Measurements from ENCODE around the gene RPS19.

DNA sequence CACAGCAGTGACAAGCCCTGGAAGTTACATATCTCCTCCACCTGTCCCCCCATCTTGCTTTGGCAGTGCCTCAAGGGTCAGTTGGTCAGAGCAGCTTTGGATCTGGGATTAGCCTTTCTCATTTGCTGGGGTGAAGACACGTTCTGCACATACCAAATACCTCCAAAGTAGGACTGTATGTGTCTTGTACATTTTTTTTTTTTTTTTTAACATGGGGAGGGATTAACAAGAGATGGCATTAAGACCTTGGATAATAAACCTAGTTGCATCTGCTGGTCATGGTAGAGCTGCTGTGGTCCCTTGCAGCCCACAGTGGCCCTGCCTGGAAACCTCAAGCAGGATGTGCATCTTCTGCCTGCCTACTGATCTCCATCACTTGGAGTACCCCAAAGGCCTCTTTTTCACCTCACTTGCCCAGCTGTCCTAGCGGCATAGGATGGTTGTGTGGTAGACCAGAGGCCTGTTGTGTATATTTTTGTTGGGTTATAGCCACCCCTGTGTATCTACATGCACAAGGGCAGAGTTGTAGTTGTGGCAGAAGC, 2.5 kb downstream of the RPS19 start:
- TF ChIP-seq, protein P1, sequence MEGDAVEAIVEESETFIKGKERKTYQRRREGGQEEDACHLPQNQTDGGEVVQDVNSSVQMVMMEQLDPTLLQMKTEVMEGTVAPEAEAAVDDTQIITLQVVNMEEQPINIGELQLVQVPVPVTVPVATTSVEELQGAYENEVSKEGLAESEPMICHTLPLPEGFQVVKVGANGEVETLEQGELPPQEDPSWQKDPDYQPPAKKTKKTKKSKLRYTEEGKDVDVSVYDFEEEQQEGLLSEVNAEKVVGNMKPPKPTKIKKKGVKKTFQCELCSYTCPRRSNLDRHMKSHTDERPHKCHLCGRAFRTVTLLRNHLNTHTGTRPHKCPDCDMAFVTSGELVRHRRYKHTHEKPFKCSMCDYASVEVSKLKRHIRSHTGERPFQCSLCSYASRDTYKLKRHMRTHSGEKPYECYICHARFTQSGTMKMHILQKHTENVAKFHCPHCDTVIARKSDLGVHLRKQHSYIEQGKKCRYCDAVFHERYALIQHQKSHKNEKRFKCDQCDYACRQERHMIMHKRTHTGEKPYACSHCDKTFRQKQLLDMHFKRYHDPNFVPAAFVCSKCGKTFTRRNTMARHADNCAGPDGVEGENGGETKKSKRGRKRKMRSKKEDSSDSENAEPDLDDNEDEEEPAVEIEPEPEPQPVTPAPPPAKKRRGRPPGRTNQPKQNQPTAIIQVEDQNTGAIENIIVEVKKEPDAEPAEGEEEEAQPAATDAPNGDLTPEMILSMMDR (IDR thresholded peaks at IDR 0.05), result no peak
- no peak for TF ChIP-seq NFYB (CRISPR knock-in tag; conservative IDR thresholded peaks at IDR 0.05; ENCODE audit: low read depth)
